Coronary artery (tissue), 2 donors: Measurements from ENCODE around the gene MED12L.

Experiments
- DNase-seq: peaks from one replicate; pipeline ENCODE4 v3.0.0-alpha.2; 2017; ENCODE audit warnings: low spot score
- H3K27ac ChIP-seq, 2 donors: fragments of 200-600 bp; sonication (generic); one replicate each; pipeline ENCODE4 v1.5.1; 2016 to 2019
- H3K4me3 ChIP-seq: fragments of 200-600 bp; sonication (generic); 2 replicates; pipeline ENCODE4 v1.5.1; 2016; ENCODE audit warnings: mild to moderate bottlenecking, moderate library complexity
- CTCF ChIP-seq: fragments of 200-600 bp; sonication (generic); IDR thresholded peaks from one replicate; pipeline ENCODE4 v1.5.1; 2019; ENCODE audit warnings: antibody characterized with exemption

The MED12L gene

DNA sequence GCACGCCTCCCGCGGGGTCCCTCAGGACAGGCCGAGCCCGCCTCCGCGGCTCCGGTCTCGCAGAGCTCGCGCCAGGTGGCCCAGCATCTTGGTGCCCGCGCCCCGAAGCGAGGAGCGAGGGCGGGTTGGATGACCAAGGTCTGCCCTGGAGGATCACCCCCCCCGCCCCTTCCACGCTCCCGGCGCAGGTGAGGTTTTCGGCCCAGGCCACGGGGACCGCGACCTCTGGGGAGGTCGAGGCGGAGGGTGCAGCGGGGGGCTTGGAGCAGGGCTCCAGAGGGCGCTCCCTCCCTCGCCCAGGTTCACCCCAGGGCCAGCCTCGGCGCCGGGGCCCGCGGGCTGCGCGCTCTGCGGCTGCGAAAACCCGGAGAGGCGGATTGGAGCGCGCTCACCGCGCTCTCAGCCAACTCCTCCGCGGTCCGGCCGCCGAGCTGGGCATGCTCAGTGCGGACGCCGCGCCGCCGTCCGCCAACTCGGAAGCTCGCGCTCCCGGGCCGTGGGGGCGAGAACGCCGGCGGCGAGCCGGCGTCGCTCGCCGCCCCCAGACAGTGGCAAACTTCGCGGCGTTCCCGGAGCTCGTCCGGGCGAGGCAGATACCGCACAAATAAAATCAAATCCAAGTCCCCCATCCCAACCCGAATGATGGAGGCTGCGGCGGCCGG is at the start of gene MED12L:
Gene MED12L (plus strand): TSS at position 438 of the 662 bp plus-strand sequence. CDS start 1,263 bp downstream, outside the sequence.
- DNase-seq = no peak
- TF ChIP-seq CTCF = no peak
- peak within 1 kb of the TSS; percentile 30 to 34 for H3K27ac ChIP-seq
- H3K4me3 ChIP-seq = peak within 1 kb of the TSS; percentile 81

DNA sequence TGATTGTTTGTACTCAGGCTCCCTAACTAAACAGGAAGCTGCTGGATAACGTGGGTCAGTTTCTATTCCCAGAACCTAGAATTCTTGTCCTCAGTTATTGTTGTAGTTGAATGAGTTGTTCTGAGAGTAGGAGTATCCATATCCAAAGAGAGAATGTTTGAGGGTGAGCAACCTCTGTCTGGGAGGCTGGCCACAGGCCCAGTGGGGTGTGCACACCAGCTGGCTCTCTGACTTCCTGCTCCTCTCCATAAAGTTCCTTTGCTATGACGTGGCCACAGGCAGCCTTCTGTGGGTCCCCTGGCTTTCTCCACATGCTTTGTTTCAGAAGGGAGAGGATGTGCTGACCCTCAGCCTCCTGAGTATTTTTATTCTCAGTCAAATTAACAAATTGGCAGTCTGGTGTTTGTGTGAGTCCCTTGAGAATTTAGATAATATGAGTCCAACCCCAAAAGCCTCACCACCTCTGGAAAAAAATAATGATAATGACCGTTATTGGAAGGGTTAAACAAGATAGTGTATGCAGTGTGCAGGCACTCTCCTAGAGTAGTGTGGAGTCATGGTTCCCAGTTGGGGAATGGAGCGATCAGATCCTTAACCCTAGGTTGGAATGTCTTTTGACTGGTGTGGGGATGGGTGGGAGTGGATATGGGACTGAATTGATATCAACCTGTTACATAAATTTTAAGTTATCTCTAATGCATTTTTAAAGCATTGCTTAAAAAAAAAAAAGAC is 47.6 kb upstream of the MED12L start:
- no peak for TF ChIP-seq CTCF
- Histone ChIP-seq H3K27ac (no peak overlapping the region), H3K4me3 (no peak overlapping the region)
- DNase-seq = no peak

DNA sequence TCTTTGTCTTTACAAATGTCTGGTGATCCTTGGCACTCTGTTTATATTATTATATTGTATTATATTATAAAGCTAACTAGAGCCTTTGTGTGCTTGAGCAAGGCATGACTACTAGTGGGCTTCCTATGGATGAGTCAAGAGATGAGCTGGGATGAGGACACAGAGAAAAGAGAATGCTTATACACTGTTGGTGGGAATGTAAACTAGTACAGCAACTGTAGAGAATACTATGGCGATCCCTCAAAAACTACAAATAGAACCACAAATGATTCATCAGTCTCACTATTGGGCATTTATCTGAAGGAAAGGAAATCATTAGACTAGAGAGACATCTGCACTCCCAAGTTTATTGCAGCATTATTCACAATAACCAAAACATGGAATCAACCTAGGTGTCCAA is 40.8 kb upstream of the MED12L start:
- TF ChIP-seq CTCF = no peak
- Histone ChIP-seq H3K4me3 (no peak overlapping the region), H3K27ac (no peak overlapping the region)
- DNase-seq = no peak

GRCh38 chr3:151047636-151048035 is 37.8 kb upstream of the MED12L start:
- Histone ChIP-seq H3K4me3 (no peak overlapping the region), H3K27ac (no peak overlapping the region)
- no peak for TF ChIP-seq CTCF
- no peak for DNase-seq

GRCh38 chr3:151051533-151051932 is 33.9 kb upstream of the MED12L start:
- DNase-seq = no peak
- H3K4me3 ChIP-seq = no peak overlapping the region
- TF ChIP-seq CTCF = no peak
- H3K27ac ChIP-seq = no peak overlapping the region

GRCh38 chr3:151052346-151052745 is 33.1 kb upstream of the MED12L start:
- TF ChIP-seq CTCF = no peak
- DNase-seq = no peak
- H3K27ac ChIP-seq = no peak overlapping the region
- H3K4me3 ChIP-seq = no peak overlapping the region

DNA sequence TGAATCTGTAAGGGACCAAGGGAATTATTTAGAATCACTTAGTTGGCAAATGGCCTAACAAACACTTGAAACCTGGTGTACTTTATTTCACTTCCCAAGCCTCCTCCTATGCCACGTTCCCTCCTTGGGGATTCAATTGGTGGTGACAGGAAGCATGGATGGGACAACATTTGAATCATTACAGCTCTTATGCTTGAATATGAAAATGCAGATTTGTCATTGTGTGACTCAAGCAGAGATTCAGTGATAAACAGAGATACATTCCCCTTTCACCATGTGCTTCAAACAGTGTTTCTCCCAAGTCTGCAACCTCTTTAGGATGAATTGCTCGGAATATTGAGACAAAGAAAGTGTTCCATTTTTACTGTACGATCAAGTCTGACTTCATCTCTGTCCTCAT is 32.7 kb upstream of the MED12L start:
- no peak for DNase-seq
- Histone ChIP-seq H3K27ac (no peak overlapping the region), H3K4me3 (no peak overlapping the region)
- TF ChIP-seq CTCF = no peak
